ENCODE data around the gene PDHX. TPM values are rescaled to one million over a fixed set of nuclear protein-coding genes. Genes with fewer than 3 reads are reported as not detected.
"Not testable (repeated sequence)": the region's sequence is repeated elsewhere in the genome, so short reads cannot be mapped to it uniquely, and the experiment has no call there.

The PDHX gene
- total RNA-seq, 1 experiment from 2014 or later = 26.0 TPM

DNA sequence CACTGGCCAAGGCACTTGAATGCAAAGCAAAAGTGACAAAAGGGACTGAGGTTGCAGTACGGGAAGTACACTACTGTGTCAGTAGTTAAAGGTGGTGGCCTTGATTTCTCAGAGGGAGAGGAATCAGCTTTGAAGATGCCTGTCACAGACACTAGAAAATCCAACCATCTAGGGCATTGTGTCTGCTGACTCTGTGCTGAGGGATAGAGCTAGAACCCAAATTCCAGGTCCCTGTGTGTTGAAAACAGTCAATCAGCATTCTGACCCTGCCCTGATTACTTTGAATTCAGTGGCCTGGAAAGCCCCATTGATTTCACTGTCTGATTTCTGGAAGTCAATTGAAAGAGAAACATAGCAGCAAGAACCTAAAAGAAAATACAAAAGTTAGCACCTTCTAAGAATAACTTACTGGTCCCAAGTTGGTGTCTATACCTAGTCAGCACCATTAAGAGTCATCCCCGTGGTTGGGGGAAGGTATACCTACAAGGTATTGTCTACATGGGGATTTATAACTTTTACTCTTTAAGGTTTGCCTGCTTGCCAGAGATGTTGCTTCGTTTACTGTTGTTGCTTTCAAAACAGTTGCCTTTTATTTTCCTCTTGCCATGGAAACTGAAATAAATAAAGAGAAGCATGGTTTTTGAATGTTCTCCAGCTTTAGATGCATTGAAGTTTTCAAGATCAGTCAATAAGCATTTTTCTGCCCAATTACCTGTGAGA is 97.3 kb downstream of the PDHX start:
- Histone ChIP-seq H3K79me2 (ENCODE audit: low read length) (no peaks in the 10 kb centered on the region), H3K4me1 (ENCODE audit: low read length) (no peaks in the 10 kb centered on the region), H4K20me1 (ENCODE audit: insufficient read depth, low read depth, low read length) (no peaks in the 10 kb centered on the region), H3K36me3 (ENCODE audit: insufficient read depth, low read length) (no peaks in the 10 kb centered on the region), H3K27me3 (ENCODE audit: low read length) (no peaks in the 10 kb centered on the region), H3K4me2 (ENCODE audit: low read depth, low read length, poor library complexity, severe bottlenecking) (no peak overlapping the region), H3K9me2 (replicated peaks; ENCODE audit: insufficient read depth, low read length) (no peaks in the 10 kb centered on the region), H3K4me3 (ENCODE audit: low read length) (no peak overlapping the region), H3K9me3 (ENCODE audit: low read length) (no peaks in the 10 kb centered on the region), H2AFZ (ENCODE audit: low read length) (no peak overlapping the region), H3K9ac (ENCODE audit: low read length) (no peak overlapping the region), H3K27ac (ENCODE audit: low read length) (no peak overlapping the region)
- no peak for DNase-seq

DNA sequence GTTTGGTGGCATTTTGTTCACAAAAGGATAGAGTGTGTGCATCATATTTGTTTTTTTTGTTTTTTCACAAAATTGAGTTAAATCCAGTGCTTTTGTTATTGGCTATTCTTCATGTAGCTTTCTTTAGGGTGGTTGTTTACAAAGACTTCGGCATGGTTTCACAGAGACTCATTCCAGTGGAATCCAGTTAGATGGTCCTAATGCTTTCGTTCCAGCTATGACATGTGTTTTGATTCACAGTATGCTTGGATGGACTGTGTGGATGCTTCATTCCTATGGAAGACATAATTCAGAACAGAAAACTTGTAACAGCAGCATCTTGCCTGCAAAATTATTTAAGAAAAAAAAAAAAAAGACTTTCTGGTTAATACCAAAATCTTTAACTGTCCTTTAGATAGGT is 97.9 kb downstream of the PDHX start:
- Histone ChIP-seq H3K36me3 (ENCODE audit: insufficient read depth, low read length) (no peaks in the 10 kb centered on the region), H3K4me1 (ENCODE audit: low read length) (no peaks in the 10 kb centered on the region), H2AFZ (ENCODE audit: low read length) (no peak overlapping the region), H4K20me1 (ENCODE audit: insufficient read depth, low read depth, low read length) (no peaks in the 10 kb centered on the region), H3K9ac (ENCODE audit: low read length) (no peak overlapping the region), H3K27me3 (ENCODE audit: low read length) (no peaks in the 10 kb centered on the region), H3K9me3 (ENCODE audit: low read length) (no peaks in the 10 kb centered on the region), H3K79me2 (ENCODE audit: low read length) (no peaks in the 10 kb centered on the region), H3K9me2 (replicated peaks; ENCODE audit: insufficient read depth, low read length) (no peaks in the 10 kb centered on the region), H3K4me3 (ENCODE audit: low read length) (no peak overlapping the region), H3K27ac (ENCODE audit: low read length) (no peak overlapping the region), H3K4me2 (ENCODE audit: low read depth, low read length, poor library complexity, severe bottlenecking) (no peak overlapping the region)
- DNase-seq = no peak

DNA sequence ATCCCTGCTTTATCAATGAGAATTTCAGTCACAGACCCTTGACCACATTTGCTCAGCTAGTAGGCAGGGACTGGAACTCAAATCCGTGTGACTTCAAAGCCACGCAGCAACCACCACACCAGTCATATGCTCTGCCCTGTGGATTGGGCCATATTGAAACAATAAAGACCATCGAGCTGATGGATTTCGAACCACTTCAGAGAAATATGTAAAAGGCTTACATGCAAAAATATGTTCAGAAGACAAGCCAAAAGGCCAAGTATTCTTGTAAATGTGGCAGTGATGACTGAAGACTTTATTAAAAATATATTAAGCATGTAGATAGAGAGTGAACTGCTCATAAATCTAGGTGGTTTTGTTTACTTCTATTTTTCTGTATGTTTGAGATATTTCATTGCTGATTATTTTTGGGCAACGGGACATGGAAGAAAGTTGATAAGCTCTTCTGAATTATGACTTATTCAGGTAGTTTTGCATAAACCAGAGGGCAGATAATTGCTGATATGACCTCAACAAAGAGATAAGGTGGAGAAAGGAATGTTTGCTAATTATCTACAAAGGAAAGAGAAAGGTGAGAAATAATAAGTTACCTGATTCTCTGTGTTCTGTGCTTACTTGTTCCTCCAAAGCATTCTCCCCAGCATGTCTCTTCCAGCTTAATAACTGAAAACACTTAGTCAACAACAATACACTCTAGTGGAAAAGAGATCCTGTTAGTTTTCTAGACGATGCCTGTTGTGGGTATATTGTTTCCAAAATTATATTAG is 99.4 kb downstream of the PDHX start:
- no peak for DNase-seq
- Histone ChIP-seq H3K4me1 (ENCODE audit: low read length) (no peaks in the 10 kb centered on the region), H2AFZ (ENCODE audit: low read length) (no peak overlapping the region), H3K9me3 (ENCODE audit: low read length) (no peaks in the 10 kb centered on the region), H3K27me3 (ENCODE audit: low read length) (no peaks in the 10 kb centered on the region), H3K36me3 (ENCODE audit: insufficient read depth, low read length) (no peaks in the 10 kb centered on the region), H3K9me2 (replicated peaks; ENCODE audit: insufficient read depth, low read length) (no peaks in the 10 kb centered on the region), H3K79me2 (ENCODE audit: low read length) (no peaks in the 10 kb centered on the region), H3K27ac (ENCODE audit: low read length) (no peak overlapping the region), H3K4me2 (ENCODE audit: low read depth, low read length, poor library complexity, severe bottlenecking) (no peak overlapping the region), H3K9ac (ENCODE audit: low read length) (no peak overlapping the region), H3K4me3 (ENCODE audit: low read length) (no peak overlapping the region), H4K20me1 (ENCODE audit: insufficient read depth, low read depth, low read length) (no peaks in the 10 kb centered on the region)

DNA sequence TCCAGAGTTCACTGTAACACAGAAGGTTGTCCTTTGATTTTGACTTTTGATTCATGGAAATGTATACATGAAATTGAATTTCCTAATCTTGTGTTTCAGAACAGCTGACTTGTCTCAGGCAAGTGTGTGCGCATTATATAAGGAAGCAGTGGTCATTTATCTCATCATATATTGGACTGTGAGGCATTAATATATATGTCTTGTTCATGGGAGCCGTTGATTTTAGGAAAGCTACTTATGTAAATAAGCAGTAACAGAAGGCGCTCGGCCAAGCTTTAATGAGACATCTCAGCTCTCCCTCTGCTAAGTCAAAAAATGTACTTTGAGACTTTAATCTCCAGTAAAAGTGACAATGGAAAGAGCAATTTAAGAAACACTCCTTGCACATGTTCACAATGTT is 100.5 kb downstream of the PDHX start:
- Histone ChIP-seq H3K4me3 (ENCODE audit: low read length) (no peak overlapping the region), H2AFZ (ENCODE audit: low read length) (no peak overlapping the region), H3K9me2 (replicated peaks; ENCODE audit: insufficient read depth, low read length) (no peaks in the 10 kb centered on the region), H3K27me3 (ENCODE audit: low read length) (no peaks in the 10 kb centered on the region), H3K79me2 (ENCODE audit: low read length) (no peaks in the 10 kb centered on the region), H3K36me3 (ENCODE audit: insufficient read depth, low read length) (no peaks in the 10 kb centered on the region), H3K9ac (ENCODE audit: low read length) (no peak overlapping the region), H4K20me1 (ENCODE audit: insufficient read depth, low read depth, low read length) (no peaks in the 10 kb centered on the region), H3K4me1 (ENCODE audit: low read length) (no peaks in the 10 kb centered on the region), H3K4me2 (ENCODE audit: low read depth, low read length, poor library complexity, severe bottlenecking) (no peak overlapping the region), H3K27ac (ENCODE audit: low read length) (no peak overlapping the region), H3K9me3 (ENCODE audit: low read length) (no peaks in the 10 kb centered on the region)
- no peak for DNase-seq

DNA sequence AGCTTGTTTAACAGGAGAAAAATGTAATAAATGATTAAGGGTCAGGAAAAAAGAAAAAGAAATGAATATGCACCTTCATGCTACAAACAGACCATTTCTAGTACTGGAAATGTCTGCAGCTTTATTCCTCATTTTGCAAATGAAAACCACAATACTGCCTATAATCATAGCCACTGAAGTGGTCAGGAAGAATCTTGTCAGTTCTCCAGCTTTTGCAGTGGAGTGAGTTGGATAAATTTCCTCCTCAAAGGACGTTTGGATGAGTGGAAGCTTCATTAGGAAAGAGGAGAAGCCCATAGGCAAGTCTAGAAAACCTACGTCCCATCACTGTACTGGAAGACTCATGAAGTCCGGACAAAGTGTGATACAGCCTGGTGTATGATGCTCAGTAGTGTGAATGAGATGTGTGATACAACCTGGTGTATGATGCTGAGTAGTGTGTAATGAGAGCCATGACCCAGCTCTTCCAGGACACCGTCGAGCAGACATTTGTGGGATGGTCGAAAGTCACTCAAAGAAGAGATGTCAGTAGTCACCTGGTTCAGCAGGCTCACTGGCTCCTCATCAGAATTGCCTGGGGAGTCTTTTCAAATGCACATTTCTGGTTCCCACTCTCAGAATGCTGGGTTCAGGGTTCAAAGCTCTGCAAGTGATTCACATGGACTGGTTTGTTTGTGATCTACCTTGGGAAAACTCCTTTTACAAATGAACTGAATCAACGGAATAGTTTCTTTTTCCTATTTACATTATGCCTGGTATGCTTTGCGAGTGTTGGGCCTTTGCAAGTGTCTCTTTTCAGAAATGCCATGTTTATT is 101.3 kb downstream of the PDHX start:
- Histone ChIP-seq H3K27me3 (ENCODE audit: low read length) (no peaks in the 10 kb centered on the region), H3K36me3 (ENCODE audit: insufficient read depth, low read length) (no peaks in the 10 kb centered on the region), H3K9me3 (ENCODE audit: low read length) (no peaks in the 10 kb centered on the region), H3K79me2 (ENCODE audit: low read length) (no peaks in the 10 kb centered on the region), H2AFZ (ENCODE audit: low read length) (no peak overlapping the region), H3K4me1 (ENCODE audit: low read length) (no peaks in the 10 kb centered on the region), H4K20me1 (ENCODE audit: insufficient read depth, low read depth, low read length) (no peaks in the 10 kb centered on the region), H3K4me3 (ENCODE audit: low read length) (no peak overlapping the region), H3K27ac (ENCODE audit: low read length) (no peak overlapping the region), H3K4me2 (ENCODE audit: low read depth, low read length, poor library complexity, severe bottlenecking) (no peak overlapping the region), H3K9ac (ENCODE audit: low read length) (no peak overlapping the region), H3K9me2 (replicated peaks; ENCODE audit: insufficient read depth, low read length) (no peaks in the 10 kb centered on the region)
- no peak for DNase-seq

DNA sequence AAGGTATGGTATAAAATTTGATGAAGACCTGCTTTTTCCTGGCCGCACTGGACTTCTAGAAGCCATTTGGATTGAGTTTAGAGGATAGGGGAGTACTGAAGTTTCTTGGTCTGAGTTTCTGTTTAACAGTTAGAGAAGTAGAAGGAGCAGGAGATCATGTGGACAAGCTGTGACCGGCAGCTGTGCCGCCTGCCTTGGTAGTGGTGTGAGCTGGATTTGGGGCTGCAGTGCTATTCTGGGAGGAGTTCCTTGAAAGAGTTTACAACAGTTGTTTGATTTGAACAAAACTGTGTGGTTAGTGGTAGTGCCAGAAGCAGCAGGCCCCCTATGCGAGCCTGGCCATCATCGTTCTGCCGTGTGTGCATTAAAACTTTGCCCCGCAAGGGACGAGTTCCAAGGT is 105.2 kb downstream of the PDHX start:
- Histone ChIP-seq H3K27me3 (ENCODE audit: low read length) (no peaks in the 10 kb centered on the region), H3K4me1 (ENCODE audit: low read length) (no peaks in the 10 kb centered on the region), H3K9me2 (replicated peaks; ENCODE audit: insufficient read depth, low read length) (no peaks in the 10 kb centered on the region), H3K27ac (ENCODE audit: low read length) (no peak overlapping the region), H4K20me1 (ENCODE audit: insufficient read depth, low read depth, low read length) (no peaks in the 10 kb centered on the region), H3K36me3 (ENCODE audit: insufficient read depth, low read length) (no peaks in the 10 kb centered on the region), H3K79me2 (ENCODE audit: low read length) (no peaks in the 10 kb centered on the region), H3K4me3 (ENCODE audit: low read length) (no peak overlapping the region), H3K4me2 (ENCODE audit: low read depth, low read length, poor library complexity, severe bottlenecking) (no peak overlapping the region), H3K9me3 (ENCODE audit: low read length) (no peaks in the 10 kb centered on the region), H2AFZ (ENCODE audit: low read length) (no peak overlapping the region), H3K9ac (ENCODE audit: low read length) (no peak overlapping the region)
- DNase-seq = no peak

DNA sequence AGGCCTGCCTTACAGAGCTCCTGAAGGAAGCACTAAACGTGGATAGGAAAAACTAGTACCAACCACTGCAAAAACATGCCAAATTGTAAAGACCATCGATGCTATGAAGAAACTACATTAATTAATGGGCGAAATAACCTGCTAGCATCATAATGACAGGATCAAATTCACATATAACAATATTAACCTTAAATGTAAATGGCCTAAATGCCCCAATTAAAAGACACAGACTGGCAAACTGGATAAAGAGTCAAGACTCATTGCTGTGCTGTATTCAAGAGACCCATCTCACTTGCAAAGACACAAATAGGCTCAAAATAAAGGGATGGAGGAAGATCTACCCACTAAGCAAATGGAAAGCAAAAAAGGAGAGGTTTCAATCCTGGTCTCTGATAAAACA is 107.5 kb downstream of the PDHX start:
- H3K4me3 ChIP-seq (ENCODE audit: low read length); H3K9me3 ChIP-seq (ENCODE audit: low read length); H3K9ac ChIP-seq (ENCODE audit: low read length); H3K27ac ChIP-seq (ENCODE audit: low read length); DNase-seq; H3K36me3 ChIP-seq (ENCODE audit: insufficient read depth, low read length); H3K79me2 ChIP-seq (ENCODE audit: low read length); H2AFZ ChIP-seq (ENCODE audit: low read length); H3K4me2 ChIP-seq (ENCODE audit: low read depth, low read length, poor library complexity, severe bottlenecking); H3K27me3 ChIP-seq (ENCODE audit: low read length); H3K4me1 ChIP-seq (ENCODE audit: low read length); H4K20me1 ChIP-seq (ENCODE audit: insufficient read depth, low read depth, low read length); H3K9me2 ChIP-seq (replicated peaks; ENCODE audit: insufficient read depth, low read length): not testable (repeated sequence)

DNA sequence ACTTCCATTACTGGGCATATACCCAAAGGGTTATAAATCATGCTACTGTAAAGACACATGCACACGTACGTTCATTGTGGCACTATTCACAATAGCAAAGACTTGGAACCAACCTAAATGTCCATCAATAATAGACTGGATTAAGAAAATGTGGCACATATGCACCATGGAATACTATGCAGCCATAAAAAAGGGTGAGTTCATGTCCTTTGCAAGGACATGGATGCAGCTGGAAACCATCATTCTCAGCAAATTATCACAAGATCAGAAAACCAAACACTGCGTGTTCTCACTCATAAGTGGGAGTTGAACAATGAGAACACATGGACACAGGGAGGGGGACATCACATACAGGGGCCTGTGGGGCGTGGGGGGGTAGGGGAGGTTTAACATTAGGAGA is 111.6 kb downstream of the PDHX start:
- H2AFZ ChIP-seq (ENCODE audit: low read length); DNase-seq; H3K27ac ChIP-seq (ENCODE audit: low read length); H3K36me3 ChIP-seq (ENCODE audit: insufficient read depth, low read length); H4K20me1 ChIP-seq (ENCODE audit: insufficient read depth, low read depth, low read length); H3K4me2 ChIP-seq (ENCODE audit: low read depth, low read length, poor library complexity, severe bottlenecking); H3K9me3 ChIP-seq (ENCODE audit: low read length); H3K9ac ChIP-seq (ENCODE audit: low read length); H3K79me2 ChIP-seq (ENCODE audit: low read length); H3K27me3 ChIP-seq (ENCODE audit: low read length); H3K4me3 ChIP-seq (ENCODE audit: low read length); H3K9me2 ChIP-seq (replicated peaks; ENCODE audit: insufficient read depth, low read length): not testable (repeated sequence)
- H3K4me1 ChIP-seq (ENCODE audit: low read length) = peaks cover 10% of the 10 kb centered on the region; the same call in 1 of the 2 replicates
